Liver (tissue), 3 donors: Measurements from ENCODE around the gene FOCAD.

Experiments
- RAD21 ChIP-seq, 2 donors: IDR thresholded peaks; 2 replicates each; pipeline ENCODE4 v1.6.1; 2016; ENCODE audit warnings: antibody characterized with exemption in 2 of 2, mild to moderate bottlenecking in 2 of 2
- TAF1 ChIP-seq: conservative IDR thresholded peaks from 2 replicates; pipeline ENCODE4 v1.6.1; 2016; ENCODE audit warnings: antibody characterized with exemption, mild to moderate bottlenecking
- YY1 ChIP-seq: IDR thresholded peaks from 2 replicates; pipeline ENCODE4 v1.6.1; 2016; ENCODE audit warnings: antibody characterized with exemption, mild to moderate bottlenecking
- TF ChIP-seq, protein P1 (sequence below): fragments of 150-350 bp; IDR thresholded peaks from 2 replicates; pipeline ENCODE4 v1.5.1; 2017; ENCODE audit warnings: improper control_type of control experiment, low read depth, low read length; ENCODE audit not compliant: missing input control
- TF ChIP-seq, protein P2 (sequence below): IDR thresholded peaks from 2 replicates; pipeline ENCODE4 v1.6.1; 2016; ENCODE audit warnings: antibody characterized with exemption
- donor health status: healthy.
- donor health status: healthy.

- TF ChIP-seq, protein P1, sequence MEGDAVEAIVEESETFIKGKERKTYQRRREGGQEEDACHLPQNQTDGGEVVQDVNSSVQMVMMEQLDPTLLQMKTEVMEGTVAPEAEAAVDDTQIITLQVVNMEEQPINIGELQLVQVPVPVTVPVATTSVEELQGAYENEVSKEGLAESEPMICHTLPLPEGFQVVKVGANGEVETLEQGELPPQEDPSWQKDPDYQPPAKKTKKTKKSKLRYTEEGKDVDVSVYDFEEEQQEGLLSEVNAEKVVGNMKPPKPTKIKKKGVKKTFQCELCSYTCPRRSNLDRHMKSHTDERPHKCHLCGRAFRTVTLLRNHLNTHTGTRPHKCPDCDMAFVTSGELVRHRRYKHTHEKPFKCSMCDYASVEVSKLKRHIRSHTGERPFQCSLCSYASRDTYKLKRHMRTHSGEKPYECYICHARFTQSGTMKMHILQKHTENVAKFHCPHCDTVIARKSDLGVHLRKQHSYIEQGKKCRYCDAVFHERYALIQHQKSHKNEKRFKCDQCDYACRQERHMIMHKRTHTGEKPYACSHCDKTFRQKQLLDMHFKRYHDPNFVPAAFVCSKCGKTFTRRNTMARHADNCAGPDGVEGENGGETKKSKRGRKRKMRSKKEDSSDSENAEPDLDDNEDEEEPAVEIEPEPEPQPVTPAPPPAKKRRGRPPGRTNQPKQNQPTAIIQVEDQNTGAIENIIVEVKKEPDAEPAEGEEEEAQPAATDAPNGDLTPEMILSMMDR = no peak
- TF ChIP-seq YY1 (peak; percentile 11), TAF1 (no peak), RAD21 (IDR thresholded peaks at IDR 0.05) (no peak)
- TF ChIP-seq, protein P2, sequence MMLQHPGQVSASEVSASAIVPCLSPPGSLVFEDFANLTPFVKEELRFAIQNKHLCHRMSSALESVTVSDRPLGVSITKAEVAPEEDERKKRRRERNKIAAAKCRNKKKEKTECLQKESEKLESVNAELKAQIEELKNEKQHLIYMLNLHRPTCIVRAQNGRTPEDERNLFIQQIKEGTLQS = no peak
These were observed 1.0 kb downstream of the FOCAD start for GRCh38 chr9:20684875-20685696.
